ENCODE data around the gene NSF.
"Not testable (repeated sequence)": the region's sequence is repeated elsewhere in the genome, so short reads cannot be mapped to it uniquely, and the experiment has no call there.

Gene NSF

DNA sequence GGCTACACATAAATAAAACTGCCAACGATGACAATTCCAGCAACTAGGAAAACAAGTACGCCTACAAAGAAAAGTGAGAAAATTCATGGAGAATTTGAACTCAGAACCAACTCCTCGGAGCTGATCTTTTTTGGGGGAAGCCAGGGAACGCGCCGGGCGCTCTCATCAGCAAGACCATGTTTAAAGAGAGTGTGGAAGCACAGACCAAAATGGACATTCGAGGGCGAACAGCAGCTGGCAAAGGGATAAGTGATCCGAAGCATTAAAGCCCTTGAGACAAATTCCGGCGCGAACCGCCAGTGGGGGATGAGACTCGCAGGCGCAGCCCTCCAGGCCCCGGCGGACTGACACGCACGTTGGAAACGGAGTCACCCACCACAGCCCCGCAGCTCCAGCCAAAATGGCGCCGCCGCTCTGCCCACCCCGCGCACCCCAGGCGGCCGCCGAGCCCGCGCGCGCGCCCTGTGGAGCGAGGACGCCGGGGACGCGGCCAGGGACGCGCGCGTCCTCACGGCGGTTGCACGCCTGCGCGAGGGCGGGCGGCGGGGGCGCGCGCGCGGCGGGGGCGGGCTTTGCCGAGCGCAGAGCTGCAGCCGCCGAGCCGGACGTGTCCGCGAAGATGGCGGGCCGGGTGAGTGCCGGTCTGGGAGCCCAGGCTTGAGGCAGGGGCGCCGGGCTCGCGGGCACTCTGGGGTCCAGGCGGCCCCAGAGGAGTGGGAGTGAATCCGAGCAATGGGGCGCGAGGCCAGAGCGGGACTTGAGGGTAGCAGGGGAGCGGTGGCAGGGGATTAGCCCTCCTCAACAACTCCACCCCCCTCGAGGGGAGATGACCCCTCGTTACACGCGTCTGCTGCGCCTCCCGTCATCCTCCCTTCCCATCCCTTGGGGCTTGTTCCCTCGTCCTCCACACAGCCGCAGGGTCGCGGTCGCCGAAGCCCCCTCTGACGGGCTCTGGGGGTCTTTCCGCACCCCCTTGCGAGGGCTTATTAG, at the start of gene NSF:
Gene NSF, plus strand, starts transcription at position 513 of the 990 bp plus-strand sequence. Its CDS starts 107 bp downstream, at position 620.
- DNase-seq (ENCODE audit: low read depth); H3K4me3 ChIP-seq (ENCODE audit: low read length): not testable (repeated sequence)

- H3K4me3 ChIP-seq (ENCODE audit: low read length); DNase-seq (ENCODE audit: low read depth): not testable (repeated sequence)
Measured at GRCh38 chr17:46548607-46549006, 41.9 kb upstream of the NSF start.

- H3K4me3 ChIP-seq (ENCODE audit: low read length); DNase-seq (ENCODE audit: low read depth): not testable (repeated sequence)
Measured at GRCh38 chr17:46559155-46559554, 31.3 kb upstream of the NSF start.

- not testable (repeated sequence) for H3K4me3 ChIP-seq (ENCODE audit: low read length); DNase-seq (ENCODE audit: low read depth)
Measured at GRCh38 chr17:46560048-46560447, 30.4 kb upstream of the NSF start.

DNA sequence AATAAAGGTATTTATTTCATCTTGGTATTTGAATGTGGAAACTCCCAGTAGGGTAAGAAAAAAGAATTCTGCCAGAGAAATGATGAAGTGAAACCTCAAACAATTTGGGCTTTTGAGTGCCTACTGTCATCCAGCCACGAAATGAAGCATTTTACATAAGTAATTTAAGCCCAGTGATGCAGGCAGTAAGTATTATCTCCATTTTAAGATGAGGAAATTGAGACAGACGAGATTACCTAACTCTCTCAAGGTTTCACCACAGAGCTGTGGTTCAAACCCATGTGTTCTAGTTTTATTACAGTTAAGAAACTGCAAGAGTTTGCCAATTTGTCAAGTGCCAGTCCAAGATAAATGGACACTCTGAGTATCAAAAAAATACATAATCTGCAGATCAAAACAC, 24.2 kb upstream of the NSF start:
- DNase-seq (ENCODE audit: low read depth); H3K4me3 ChIP-seq (ENCODE audit: low read length): not testable (repeated sequence)

DNA sequence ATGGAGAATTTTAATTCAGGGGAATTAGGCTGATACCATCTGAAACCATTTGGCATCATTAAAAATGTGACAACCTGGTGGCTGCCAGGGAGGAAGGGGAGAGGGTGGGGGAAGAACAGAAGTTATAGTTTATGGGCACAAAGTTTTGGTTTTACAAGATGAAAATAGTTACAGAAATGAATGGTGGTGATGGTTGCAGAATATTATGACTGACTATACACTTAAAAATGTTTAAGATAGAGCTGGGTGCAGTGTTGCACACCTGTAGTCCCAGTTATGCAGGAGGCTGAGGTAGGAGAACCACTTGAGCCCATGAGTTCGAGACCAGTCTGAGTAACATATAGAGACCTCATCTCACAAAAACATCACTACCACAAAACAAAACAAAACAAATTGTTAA, 23.5 kb upstream of the NSF start:
- not testable (repeated sequence) for H3K4me3 ChIP-seq (ENCODE audit: low read length); DNase-seq (ENCODE audit: low read depth)

DNA sequence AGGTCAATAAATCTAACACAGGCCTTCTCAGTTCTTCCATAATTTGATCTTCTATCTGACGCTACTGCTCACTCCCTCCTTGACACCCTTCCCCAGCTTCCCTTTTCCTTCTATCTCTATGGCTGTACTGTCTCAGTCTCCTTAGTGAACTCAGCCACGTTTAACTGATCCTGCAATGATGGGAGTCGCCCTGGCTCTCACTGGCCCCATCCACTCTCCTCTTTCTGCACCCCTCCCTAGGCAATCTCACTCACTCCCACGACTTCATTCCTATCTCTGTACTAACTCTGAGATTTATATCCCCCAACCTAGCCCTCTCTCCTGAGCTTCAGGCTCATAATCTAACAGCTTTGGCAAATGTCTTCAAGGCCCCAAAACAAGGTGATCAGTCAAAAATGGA, 18.7 kb upstream of the NSF start:
- DNase-seq (ENCODE audit: low read depth); H3K4me3 ChIP-seq (ENCODE audit: low read length): not testable (repeated sequence)

DNA sequence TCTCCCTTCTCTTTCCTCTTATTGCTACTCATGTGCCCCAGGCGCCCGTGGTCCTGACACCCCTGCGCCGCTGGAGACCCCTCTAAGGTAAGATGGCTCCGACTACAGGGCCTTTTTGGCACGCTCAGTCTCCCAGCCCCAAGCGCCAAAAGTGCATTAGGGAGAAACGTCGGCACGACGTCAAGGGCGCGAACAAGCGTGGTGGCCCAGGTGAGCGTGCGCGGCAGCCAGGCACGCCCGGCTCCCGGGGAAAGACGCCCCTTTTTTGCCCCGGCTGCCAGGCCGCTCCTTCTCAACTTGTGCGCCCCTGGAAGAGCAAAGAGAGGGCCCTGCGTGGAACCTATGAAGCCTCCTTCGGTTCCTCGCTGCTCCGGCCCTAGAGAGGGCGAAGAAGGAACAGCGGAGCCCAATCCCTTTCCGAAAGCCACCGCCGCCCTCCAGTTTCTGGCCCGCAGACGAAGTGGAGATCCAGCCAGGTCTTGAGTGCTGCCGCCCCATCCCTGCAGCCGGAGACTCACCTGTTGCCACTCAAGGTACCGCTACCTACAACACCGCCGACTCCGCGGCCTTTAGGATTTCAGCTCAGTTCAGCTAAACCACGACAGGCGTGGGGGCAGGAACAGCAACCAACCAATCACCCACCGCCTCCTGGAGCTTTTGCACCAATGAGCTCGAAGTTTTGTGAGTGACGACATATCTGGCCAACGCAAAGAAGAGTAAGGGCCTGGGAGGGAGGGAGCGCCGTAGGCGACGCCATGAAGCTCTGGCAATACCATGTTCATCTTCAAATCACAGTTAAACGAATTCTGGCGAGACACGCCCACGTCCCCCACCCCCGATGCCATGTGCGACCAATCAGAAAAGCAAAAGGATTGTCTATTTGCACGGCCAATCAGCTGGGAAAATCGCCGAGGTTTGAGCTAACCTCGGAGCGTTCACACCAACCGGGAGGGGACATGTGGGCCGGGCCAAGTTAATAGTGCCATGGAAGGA, 11.1 kb upstream of the NSF start, which contains the start of gene ARL17A:
Gene ARL17A, minus strand, starts transcription at position 609 of the 993 bp plus-strand sequence. CDS start 3,369 bp downstream, outside the sequence.
- not testable (repeated sequence) for H3K4me3 ChIP-seq (ENCODE audit: low read length); DNase-seq (ENCODE audit: low read depth)

DNA sequence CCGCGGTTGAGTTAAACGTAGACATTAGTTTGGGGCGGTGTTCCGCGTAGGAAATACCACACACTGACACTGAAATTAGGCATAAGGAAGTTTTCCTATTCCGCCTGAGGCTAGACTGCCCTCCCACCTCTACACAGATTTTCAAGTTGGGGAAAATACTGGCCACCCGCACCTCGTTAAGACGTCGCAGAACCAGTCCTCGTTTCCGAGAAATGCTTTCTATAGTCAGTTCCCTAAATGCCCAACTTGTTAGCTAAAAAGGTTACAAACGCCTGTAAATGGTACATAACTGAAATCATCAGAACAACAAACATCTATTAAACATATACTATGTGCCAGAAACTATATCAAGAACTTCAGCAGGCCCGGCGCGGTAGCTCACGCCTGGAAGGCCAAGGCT, 10.4 kb upstream of the NSF start:
- not testable (repeated sequence) for DNase-seq (ENCODE audit: low read depth); H3K4me3 ChIP-seq (ENCODE audit: low read length)

DNA sequence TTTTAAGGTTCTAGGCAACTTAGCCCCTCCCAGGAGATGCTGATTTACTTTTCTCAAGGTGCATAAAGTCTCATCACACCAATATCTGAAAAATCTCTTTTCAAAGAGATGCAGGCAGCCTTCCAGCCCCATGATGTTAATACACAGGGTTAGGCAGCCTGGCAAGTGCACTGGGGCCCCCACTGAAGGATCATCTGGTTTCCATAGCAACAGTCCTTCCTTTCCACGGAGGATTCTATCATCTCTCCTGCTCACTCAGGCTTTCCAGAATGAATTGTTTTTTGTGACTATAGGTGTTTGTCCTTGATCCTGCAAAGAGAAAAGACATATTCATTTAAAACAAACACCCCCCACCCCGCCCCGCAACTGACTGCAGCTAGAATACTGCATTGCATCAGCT, 5.0 kb upstream of the NSF start:
- DNase-seq (ENCODE audit: low read depth); H3K4me3 ChIP-seq (ENCODE audit: low read length): not testable (repeated sequence)

DNA sequence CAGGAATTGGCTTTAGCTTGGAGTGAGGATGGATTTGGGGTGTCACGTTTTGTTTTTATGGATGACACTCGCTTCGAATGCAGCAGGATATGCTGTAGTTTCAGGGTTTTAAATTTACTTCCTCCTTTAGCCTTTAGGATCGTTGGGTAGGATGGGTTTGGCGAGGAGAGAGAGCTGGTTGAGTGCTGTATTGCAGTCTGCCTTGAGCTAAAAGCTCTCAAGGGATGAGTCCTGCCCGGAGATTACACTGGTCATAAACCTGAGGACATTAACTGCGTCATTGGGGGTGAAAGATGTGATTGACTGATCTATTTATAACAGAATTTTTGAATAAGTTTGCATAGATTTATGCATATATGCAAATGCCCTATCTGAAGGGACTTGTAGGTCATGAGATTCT, 863 bp downstream of the NSF start:
- H3K4me3 ChIP-seq (ENCODE audit: low read length); DNase-seq (ENCODE audit: low read depth): not testable (repeated sequence)

DNA sequence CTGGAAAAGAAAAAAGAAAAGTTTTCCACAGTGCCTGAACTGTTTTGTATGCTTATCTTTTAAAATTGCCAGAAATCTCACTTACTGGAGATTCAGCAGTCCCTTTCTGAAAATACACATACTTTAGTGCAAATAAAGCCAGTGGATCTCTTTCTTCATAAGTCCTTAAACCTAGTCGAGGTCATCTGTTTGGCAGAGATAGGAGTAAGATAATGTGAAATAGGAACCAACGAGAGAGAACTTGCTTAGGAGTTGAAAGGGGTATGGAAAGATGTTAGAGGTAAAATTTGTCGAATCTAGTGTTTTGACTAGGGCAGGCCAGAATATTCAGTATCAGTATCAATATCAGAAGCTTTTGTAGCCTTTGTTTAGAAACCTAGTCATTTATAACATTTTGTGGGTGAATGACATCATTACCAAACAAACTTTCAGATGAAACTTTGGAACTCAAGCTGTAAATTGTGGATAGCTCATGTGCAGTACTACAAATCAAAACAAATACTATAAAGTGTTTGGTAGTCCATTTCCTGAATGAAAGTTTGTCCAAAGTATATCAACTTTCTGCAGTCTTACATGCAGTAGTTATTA, 8.0 kb downstream of the NSF start:
- not testable (repeated sequence) for H3K4me3 ChIP-seq (ENCODE audit: low read length); DNase-seq (ENCODE audit: low read depth)

GRCh38 chr17:46600767-46601166, 10.3 kb downstream of the NSF start:
- H3K4me3 ChIP-seq (ENCODE audit: low read length); DNase-seq (ENCODE audit: low read depth): not testable (repeated sequence)

- not testable (repeated sequence) for DNase-seq (ENCODE audit: low read depth); H3K4me3 ChIP-seq (ENCODE audit: low read length)
Measured at GRCh38 chr17:46603125-46603524, 12.7 kb downstream of the NSF start.

DNA sequence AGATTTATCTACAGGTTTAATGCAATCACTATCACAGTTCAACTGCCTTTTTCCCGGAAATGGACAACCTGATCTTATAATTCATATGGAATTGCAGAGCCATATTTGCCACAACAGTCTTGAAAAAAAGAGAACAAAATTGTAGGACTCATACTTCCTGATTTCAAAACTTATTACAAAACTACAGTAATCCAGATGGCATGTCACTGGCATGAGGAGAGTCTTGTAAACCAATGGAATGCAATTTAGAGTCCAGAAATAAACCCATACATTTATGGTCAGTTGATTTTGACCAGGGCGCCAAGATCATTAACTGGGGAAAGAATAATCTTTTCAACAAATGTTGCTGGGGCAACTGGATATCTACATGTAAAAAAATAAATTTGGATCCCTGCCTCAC, 20.8 kb downstream of the NSF start:
- not testable (repeated sequence) for H3K4me3 ChIP-seq (ENCODE audit: low read length); DNase-seq (ENCODE audit: low read depth)

GRCh38 chr17:46613876-46614275, 23.4 kb downstream of the NSF start:
- not testable (repeated sequence) for DNase-seq (ENCODE audit: low read depth); H3K4me3 ChIP-seq (ENCODE audit: low read length)

DNA sequence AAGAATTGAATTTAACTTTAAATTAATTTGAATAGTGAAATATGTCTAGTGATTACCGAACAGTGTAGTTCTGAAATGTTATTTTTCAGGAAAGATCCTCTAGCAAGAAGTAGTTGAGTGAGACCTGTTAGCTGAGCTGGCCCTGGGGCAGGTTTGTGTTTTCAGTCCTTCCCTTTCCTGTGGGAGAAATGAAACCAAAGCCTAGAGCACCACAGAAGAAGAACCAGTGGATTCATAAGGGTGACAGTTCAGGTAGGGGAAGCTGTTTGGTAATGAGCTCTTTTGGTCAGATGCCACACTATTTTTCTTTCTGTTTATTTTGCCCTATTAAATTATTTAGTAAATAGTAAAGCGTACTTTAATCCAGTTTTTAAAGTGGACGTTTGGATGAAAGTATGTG, 26.7 kb downstream of the NSF start:
- not testable (repeated sequence) for DNase-seq (ENCODE audit: low read depth); H3K4me3 ChIP-seq (ENCODE audit: low read length)

GRCh38 chr17:46618975-46619374, 28.5 kb downstream of the NSF start:
- DNase-seq (ENCODE audit: low read depth), result not testable (repeated sequence)

GRCh38 chr17:46623790-46624189, 33.3 kb downstream of the NSF start:
- not testable (repeated sequence) for H3K4me3 ChIP-seq (ENCODE audit: low read length); DNase-seq (ENCODE audit: low read depth)

More at GRCh38 chr17:46618975-46619374, 28.5 kb downstream of the NSF start:
- not testable (repeated sequence) for H3K4me3 ChIP-seq (ENCODE audit: low read length)
